Liver (tissue), 9 donors: ENCODE data around the gene JAZF1. TPM values are rescaled to one million over a fixed set of nuclear protein-coding genes. Genes with fewer than 3 reads are reported as not detected.
"Not testable (repeated sequence)": the region's sequence is repeated elsewhere in the genome, so short reads cannot be mapped to it uniquely, and the experiment has no call there.

Experiments used
- DNase-seq: peaks from one replicate; pipeline ENCODE4 v3.0.0-alpha.2; 2017; ENCODE audit warnings: low spot score
- H3K27ac ChIP-seq, 2 donors: one replicate each; pipeline ENCODE4 v1.7.0; 2013; ENCODE audit warnings: inconsistent platforms in 2 of 2, low read length in 2 of 2, control low read depth in 1 of 2, low read depth in 1 of 2, mild to moderate bottlenecking in 1 of 2
- H3K27me3 ChIP-seq, 4 donors: one replicate each; pipeline versions ENCODE4 v1.6.1 to v1.7.0; 2013; ENCODE audit warnings: low read length in 3 of 4, inconsistent platforms in 1 of 4, mild to moderate bottlenecking in 1 of 4, moderate library complexity in 1 of 4; ENCODE audit not compliant: control insufficient read depth in 4 of 4, insufficient read depth in 4 of 4
- H3K36me3 ChIP-seq, 4 donors: one replicate each; pipeline versions ENCODE4 v1.6.1 to v1.7.0; 2013; ENCODE audit warnings: low read length in 3 of 4, mild to moderate bottlenecking in 3 of 4, low read depth in 1 of 4, moderate library complexity in 1 of 4; ENCODE audit not compliant: control insufficient read depth in 4 of 4, insufficient read depth in 3 of 4
- H3K4me1 ChIP-seq, 4 donors: one replicate each; pipeline versions ENCODE4 v1.6.1 to v1.7.0; 2013; ENCODE audit warnings: low read length in 3 of 4, mild to moderate bottlenecking in 3 of 4, moderate library complexity in 1 of 4; ENCODE audit not compliant: control insufficient read depth in 4 of 4, insufficient read depth in 4 of 4
- H3K4me3 ChIP-seq, 3 donors: one replicate each; pipeline versions ENCODE4 v1.6.1 to v1.7.0; 2013; ENCODE audit warnings: low read length in 3 of 3, control low read depth in 1 of 3, low read depth in 1 of 3, mild to moderate bottlenecking in 1 of 3
- H3K9ac ChIP-seq, 2 donors: one replicate each; pipeline ENCODE4 v1.7.0; 2013; ENCODE audit warnings: low read length in 2 of 2, mild to moderate bottlenecking in 2 of 2, moderate library complexity in 2 of 2, control low read depth in 1 of 2, low read depth in 1 of 2
- H3K9me3 ChIP-seq, 4 donors: one replicate each; pipeline versions ENCODE4 v1.6.1 to v1.7.0; 2013; ENCODE audit warnings: low read length in 3 of 4; ENCODE audit not compliant: control insufficient read depth in 4 of 4
- ATF3 ChIP-seq: IDR thresholded peaks from 2 replicates; pipeline ENCODE4 v1.6.1; 2016; ENCODE audit warnings: antibody characterized with exemption
- EGR1 ChIP-seq, 2 donors: IDR thresholded peaks; 2 replicates each; pipeline ENCODE4 v1.6.1; 2016 to 2018; ENCODE audit warnings: antibody characterized with exemption in 2 of 2, low read depth in 2 of 2
- FOXA1 ChIP-seq: IDR thresholded peaks from 2 replicates; pipeline ENCODE4 v1.6.1; 2016; ENCODE audit warnings: antibody characterized with exemption
- GABPA ChIP-seq, 2 donors: IDR thresholded peaks in 1 of 2; conservative IDR thresholded peaks in 1 of 2; 2 replicates each; pipeline ENCODE4 v1.6.1; 2016; ENCODE audit warnings: antibody characterized with exemption in 2 of 2, mild to moderate bottlenecking in 1 of 2, moderate library complexity in 1 of 2
- HNF4A ChIP-seq, 2 donors: conservative IDR thresholded peaks; 2 replicates each; pipeline ENCODE4 v1.6.1; 2016; ENCODE audit warnings: antibody characterized with exemption in 2 of 2, mild to moderate bottlenecking in 2 of 2
- HNF4G ChIP-seq: IDR thresholded peaks from 2 replicates; pipeline ENCODE4 v1.6.1; 2016; ENCODE audit warnings: antibody characterized with exemption
- JUND ChIP-seq, 2 donors: IDR thresholded peaks; 2 replicates each; pipeline ENCODE4 v1.6.1; 2016; ENCODE audit warnings: antibody characterized with exemption in 2 of 2
- MAX ChIP-seq: IDR thresholded peaks from 2 replicates; pipeline ENCODE4 v1.6.1; 2016; ENCODE audit warnings: antibody characterized with exemption
- NR2F2 ChIP-seq: IDR thresholded peaks from 2 replicates; pipeline ENCODE4 v1.6.1; 2016; ENCODE audit warnings: antibody characterized with exemption
- REST ChIP-seq: IDR thresholded peaks from 2 replicates; pipeline ENCODE4 v1.6.1; 2016; ENCODE audit warnings: antibody characterized with exemption, mild to moderate bottlenecking
- RXRA ChIP-seq, 2 donors: IDR thresholded peaks; 2 replicates each; pipeline ENCODE4 v1.6.1; 2017 to 2018; ENCODE audit warnings: antibody characterized with exemption in 2 of 2, mild to moderate bottlenecking in 1 of 2
- SP1 ChIP-seq: IDR thresholded peaks from 2 replicates; pipeline ENCODE4 v1.6.1; 2018; ENCODE audit warnings: antibody characterized with exemption, mild to moderate bottlenecking
- TAF1 ChIP-seq: conservative IDR thresholded peaks from 2 replicates; pipeline ENCODE4 v1.6.1; 2016; ENCODE audit warnings: antibody characterized with exemption, mild to moderate bottlenecking
- YY1 ChIP-seq: IDR thresholded peaks from 2 replicates; pipeline ENCODE4 v1.6.1; 2016; ENCODE audit warnings: antibody characterized with exemption, mild to moderate bottlenecking
- ZBTB33 ChIP-seq: IDR thresholded peaks from 2 replicates; pipeline ENCODE4 v1.6.1; 2016; ENCODE audit warnings: antibody characterized with exemption
- WGBS: extraction: QIAGEN DNeasy Blood & Tissue Kit; methylation state at CpG from one replicate; pipeline ENCODE4 v1.1.7; 2013; 5-methylcytosine and 5-hydroxymethylcytosine counted together
- polyA plus RNA-seq, 2 donors: library from polyadenylated mRNA; stranded (reverse) in 1 of 2; unstranded in 1 of 2; fragments of 200-250 nt in 1 of 2; fragments of >200 nt in 1 of 2; fragmentation: Nextera tagmentation in 1 of 2; extraction: Ambion mirVana in 1 of 2; gene quantifications; one replicate each; pipeline versions ENCODE4 v1.2.1 to v1.2.3, GENCODE V29; 2013 to 2015
- total RNA-seq, 2 donors: library from RNA; depleted of rRNA; stranded (reverse); fragments of >200 nt; gene quantifications; one replicate each; pipeline ENCODE4 v1.2.3, GENCODE V29; 2014
- donor health status: healthy.
- donor health status: healthy.
- donor health status: healthy.
- donor health status: healthy.
- donor health status: healthy.

The JAZF1 gene
- total and polyA plus RNA-seq, 4 donors: 2.7 to 17.8 (median 4.0) TPM

- WGBS: 85% methylated on average over 4 of the region's 4 CpGs
- Histone ChIP-seq H3K27ac (no peak overlapping the region), H3K4me1 (peaks cover 0 to 2% (median 1%) of the 10 kb centered on the region in 4 donors), H3K9ac (no peak overlapping the region), H3K9me3 (no peaks in the 10 kb centered on the region), H3K36me3 (no peaks in the 10 kb centered on the region), H3K27me3 (no peaks in the 10 kb centered on the region), H3K4me3 (no peak overlapping the region)
- TF ChIP-seq ZBTB33: no peak
- no peak for TF ChIP-seq FOXA1
- no peak for TF ChIP-seq ATF3
- TF ChIP-seq TAF1: no peak
- TF ChIP-seq YY1: no peak
- TF ChIP-seq RXRA (IDR thresholded peaks at IDR 0.05): no peak
- TF ChIP-seq SP1: no peak
- no peak for TF ChIP-seq MAX
- no peak for TF ChIP-seq EGR1 (IDR thresholded peaks at IDR 0.05; ENCODE audit: low read depth in 2 of 2)
- no peak for TF ChIP-seq REST
- no peak for TF ChIP-seq HNF4G
- TF ChIP-seq HNF4A (conservative IDR thresholded peaks at IDR 0.05): no peak
- TF ChIP-seq NR2F2: no peak
- no peak for TF ChIP-seq JUND (IDR thresholded peaks at IDR 0.05)
- TF ChIP-seq GABPA (IDR thresholded peaks at IDR 0.05 in 1 of 2, conservative IDR thresholded peaks at IDR 0.05 in 1 of 2): no peak
- no peak for DNase-seq
Measured at GRCh38 chr7:27923642-27923980, 257.0 kb downstream of the JAZF1 start.

- Histone ChIP-seq H3K27me3 (no peaks in the 10 kb centered on the region), H3K9me3 (no peaks in the 10 kb centered on the region), H3K9ac (no peak overlapping the region), H3K36me3 (no peaks in the 10 kb centered on the region), H3K27ac (no peak overlapping the region), H3K4me1 (peaks cover 0 to 2% (median 1%) of the 10 kb centered on the region in 4 donors), H3K4me3 (no peak overlapping the region)
- WGBS: 84% methylated on average over 14 of the region's 14 CpGs
- TF ChIP-seq TAF1 (no peak), ZBTB33 (no peak)
- no peak for DNase-seq
Measured at GRCh38 chr7:27922907-27923641, 257.5 kb downstream of the JAZF1 start.

- not testable (repeated sequence) for H3K4me3 ChIP-seq, H3K27ac ChIP-seq, H3K9me3 ChIP-seq, H3K4me1 ChIP-seq, DNase-seq, H3K36me3 ChIP-seq, H3K27me3 ChIP-seq, H3K9ac ChIP-seq
- WGBS: 99% methylated on average over 8 of the region's 8 CpGs
Measured at GRCh38 chr7:27922389-27922788, 258.2 kb downstream of the JAZF1 start.
